K562 (cell line): ENCODE measurements around the gene STMN3. TPM values are rescaled to one million over a fixed set of nuclear protein-coding genes. Genes with fewer than 3 reads are reported as not detected.

Source experiments
- ATAC-seq: fragments of 200-7000 bp; cut with Tn5 transposase; 3 replicates; pipeline ENCODE4 v1.9.1; 2020; ENCODE audit warnings: moderate library complexity
- BruUV-seq: library from RNA; stranded (reverse); fragments of 400-500 nt; replicated peaks from 2 replicates; lab custom pipeline; 2021; lab: Mats Ljungman, UMichigan
- CTCF ChIA-PET: fragments of 300-600 bp; formaldehyde crosslinking; extraction: SDS; loops from one replicate; lab custom pipeline; 2021; ENCODE audit warnings: low intra/inter-chr PET ratio; lab: Yijun Ruan, JAX
- POLR2A ChIA-PET: fragments of 300-600, 350-650 bp; sonication (Branson Sonifier 250); formaldehyde crosslinking; extraction: SDS; loops from one replicate; lab custom pipeline; 2021; ENCODE audit warnings: antibody characterized with exemption, inconsistent platforms; lab: Yijun Ruan, JAX
- DNase-seq, 4 experiments: peaks; one replicate each; pipeline versions ENCODE4 v3.0.0 to v3.0.0-alpha.2; 2011 to 2018; ENCODE audit warnings: low spot score in 3 of 4, mixed read lengths in 3 of 4; ENCODE audit errors: extremely low read depth in 1 of 4
- FAIRE-seq: peaks from 2 replicates; lab custom pipeline; 2011; peaks lifted over from hg19 to GRCh38; lab: Jason Lieb, UNC
- H2AFZ ChIP-seq: 2 replicates; pipeline ENCODE4 v1.6.0; 2011; ENCODE audit warnings: low read depth, low read length, control low read depth, inconsistent platforms
- H3K27ac ChIP-seq: fragments of 200-600 bp; 3 replicates; pipeline ENCODE4 v1.8.0; 2011; ENCODE audit warnings: low read depth, mild to moderate bottlenecking, control low read depth, inconsistent platforms, low read length, moderate library complexity, mixed read lengths; ENCODE audit errors: extremely low read depth
- H3K27me3 ChIP-seq, 2 experiments: fragments of 300-600 bp in 1 of 2; 2 replicates in 1 of 2; 3 replicates in 1 of 2; pipeline versions ENCODE4 v1.6.0 to v1.8.0; 2011; ENCODE audit warnings: inconsistent platforms in 2 of 2, low read length in 2 of 2, mild to moderate bottlenecking in 1 of 2, mixed read lengths in 1 of 2, moderate library complexity in 1 of 2; ENCODE audit not compliant: control insufficient read depth in 2 of 2, insufficient read depth in 2 of 2
- H3K36me3 ChIP-seq: fragments of 300-600 bp; 3 replicates; pipeline ENCODE4 v1.8.0; 2011; ENCODE audit warnings: mild to moderate bottlenecking, low read length, inconsistent platforms; ENCODE audit not compliant: control insufficient read depth, insufficient read depth
- H3K4me1 ChIP-seq, 2 experiments: fragments of 200-600 bp in 1 of 2; replicated peaks in 1 of 2; 2 replicates in 1 of 2; 3 replicates in 1 of 2; pipeline versions ENCODE4 v1.5.1 to v1.8.0; 2011; ENCODE audit warnings: inconsistent platforms in 2 of 2, low read length in 2 of 2, mild to moderate bottlenecking in 1 of 2, mixed read lengths in 1 of 2, moderate library complexity in 1 of 2; ENCODE audit not compliant: control insufficient read depth in 2 of 2, insufficient read depth in 2 of 2
- H3K4me2 ChIP-seq: 2 replicates; pipeline ENCODE4 v1.6.1; 2011; ENCODE audit warnings: low read length, control low read depth, inconsistent platforms, mixed read lengths; ENCODE audit not compliant: insufficient read depth
- H3K4me3 ChIP-seq: fragments of 200-600 bp; sonication (generic), shearing (Covaris generic); 2 replicates; pipeline ENCODE4 v1.5.1; 2016; ENCODE audit warnings: control low read depth, inconsistent platforms
- H3K79me2 ChIP-seq: fragments of 200-600 bp; 3 replicates; pipeline ENCODE4 v1.8.0; 2011; ENCODE audit warnings: low read length, inconsistent platforms; ENCODE audit not compliant: control insufficient read depth, insufficient read depth
- H3K9ac ChIP-seq, 2 experiments: 2 replicates each; pipeline versions ENCODE4 v1.6.0 to v1.6.1; 2011; ENCODE audit warnings: low read depth in 2 of 2, low read length in 2 of 2, control low read depth in 1 of 2, inconsistent platforms in 1 of 2, mild to moderate bottlenecking in 1 of 2, mixed read lengths in 1 of 2; ENCODE audit not compliant: insufficient read depth in 1 of 2
- H3K9me1 ChIP-seq: one replicate; pipeline ENCODE4 v1.6.0; 2011; ENCODE audit warnings: inconsistent platforms, mild to moderate bottlenecking, low read length, moderate library complexity; ENCODE audit not compliant: control insufficient read depth, insufficient read depth
- H3K9me3 ChIP-seq: replicated peaks from 2 replicates; pipeline ENCODE4 v1.5.1; 2011; ENCODE audit warnings: low read depth, low read length, inconsistent platforms; ENCODE audit not compliant: control insufficient read depth, insufficient read depth
- H4K20me1 ChIP-seq: replicated peaks from 2 replicates; pipeline ENCODE4 v1.6.1; 2011; ENCODE audit warnings: low read length, inconsistent platforms, mixed read lengths; ENCODE audit not compliant: control insufficient read depth, insufficient read depth
- POLR2G ChIP-seq: fragments of 200-400 bp; formaldehyde crosslinking; IDR thresholded peaks from 2 replicates; pipeline ENCODE4 v1.6.1; 2017; ENCODE audit warnings: low read depth, mild to moderate bottlenecking, antibody characterized with exemption, low read length, moderate library complexity
- PTRF ChIP-seq: fragments of 450-650 bp; IDR thresholded peaks from 2 replicates; pipeline ENCODE4 v1.6.1; 2016; ENCODE audit warnings: mild to moderate bottlenecking, missing genetic modification characterization, missing compliant biosample characterization
- PURB ChIP-seq: sonication (generic); formaldehyde crosslinking; IDR thresholded peaks from 2 replicates; pipeline ENCODE4 v1.9.0; 2021; ENCODE audit warnings: low read depth, mild to moderate bottlenecking, missing genetic modification reagents
- RBFOX2 ChIP-seq: fragments of 200-400 bp; formaldehyde crosslinking; IDR thresholded peaks from 2 replicates; pipeline ENCODE4 v1.6.1; 2017; ENCODE audit warnings: low read depth, mild to moderate bottlenecking, low read length, moderate library complexity
- ZBTB7A ChIP-seq: IDR thresholded peaks from 2 replicates; pipeline ENCODE4 v1.6.1; 2011; ENCODE audit warnings: low read depth, mild to moderate bottlenecking, low read length, moderate library complexity, borderline replicate concordance; ENCODE audit not compliant: control insufficient read depth
- WGBS: fragments of 100-300 bp; shearing (Covaris generic); methylation state at CpG from one replicate; pipeline ENCODE4 v1.1.6; 2016; ENCODE audit warnings: low coverage, mixed read lengths; ENCODE audit not compliant: insufficient coverage; ENCODE audit errors: missing lambda C conversion rate; 5-methylcytosine and 5-hydroxymethylcytosine counted together
- in situ Hi-C: fragments of 300-500 bp; cut with MboI; formaldehyde crosslinking; loops from 4 replicates; pipeline ENCODE4 v1.15.0; 2018; ENCODE audit warnings: inconsistent platforms, mixed read lengths
- intact Hi-C: fragments of 100-400 bp; cut with micrococcal nuclease; formaldehyde crosslinking; loops from 2 replicates; pipeline ENCODE4 v1.14.2; 2022
- polyA plus RNA-seq, 8 experiments: library from polyadenylated mRNA; depleted of rRNA in 4 of 8; stranded (reverse) in 5 of 8; unstranded in 3 of 8; fragments of >200 nt; fragmentation: Nextera tagmentation in 2 of 8; fragmentation: Illumina TruSeq in 1 of 8; extraction: Ambion mirVana in 2 of 8; extraction: Trizol in 1 of 8; gene quantifications; 2 replicates each; pipeline versions ENCODE4 v1.2.1 to v1.2.3, GENCODE V29; 2011 to 2014; ENCODE audit warnings: inconsistent platforms in 1 of 8, missing spikeins in 1 of 8
- total RNA-seq, 7 experiments: library from RNA; depleted of rRNA in 6 of 7; stranded (reverse); fragments of >200 nt in 6 of 7; fragmentation: Illumina TruSeq in 2 of 7; extraction: Trizol in 2 of 7; gene quantifications; 2 replicates each; pipeline versions ENCODE4 v1.2.1 to v1.2.3, GENCODE V29; 2011 to 2021; ENCODE audit warnings: low replicate concordance in 1 of 7

STMN3 gene
- total and polyA plus RNA-seq, 9 of the 15 experiments (the other 6 are each of a cell fraction or from before 2014, with no cell fraction given), result 0.70 to 65.6 (median 29.4) TPM

GRCh38 chr20:63687419-63688178 lies 34.4 kb upstream of the STMN3 start:
- H2AFZ ChIP-seq, result no peak overlapping the region
- no peak for DNase-seq
- H3K79me2 ChIP-seq, result no peaks in the 10 kb centered on the region
- H3K9ac ChIP-seq, result peak overlapping the region in 1 of 2 experiments; percentile 91; a peak in 2 of 4 replicates
- H3K4me2 ChIP-seq, result no peak overlapping the region
- peaks cover 30% of the 10 kb centered on the region; the same call in 2 of the 3 replicates for H3K36me3 ChIP-seq
- BruUV-seq, result no TSS peak
- CTCF ChIA-PET, result no interaction called here
- in situ Hi-C loops, result no loop called here
- no peaks in the 10 kb centered on the region for H3K9me3 ChIP-seq
- no peak overlapping the region for H3K27ac ChIP-seq
- 90% methylated on average over 24 of the region's 29 CpGs for WGBS
- TF ChIP-seq PURB (CRISPR knock-in tag) (no peak), PTRF (no peak), POLR2G (peak; percentile 76), ZBTB7A (peak; percentile 21; the same call in 1 of the 2 replicates), RBFOX2 (0 out of 2 replicates have a peak, but pooled peaks have one; percentile 13)
- H3K27me3 ChIP-seq, result no peaks in the 10 kb centered on the region
- POLR2A ChIA-PET, result interaction anchor here (1.0 to 1.2 kb wide), 3 partner anchors 20 to 25 kb away, joined by 3 to 4 read pairs (median 3); partner anchors contain the start of genes ARFRP1 and ZGPAT
- H3K4me3 ChIP-seq, result no peak overlapping the region
- no peak for ATAC-seq
- H3K9me1 ChIP-seq, result no peaks in the 10 kb centered on the region
- no peak for FAIRE-seq
- intact Hi-C loops, result no loop called here
- no peaks in the 10 kb centered on the region for H4K20me1 ChIP-seq
- peaks cover 9 to 72% of the 10 kb centered on the region in 2 experiments for H3K4me1 ChIP-seq
